MM.1S (cell line): Measurements from ENCODE around the gene ANKHD1.

ENCODE experiments used
- CTCF ChIP-seq: fragments of 300-600 bp; sonication (generic); IDR thresholded peaks from 2 replicates; pipeline ENCODE4 v1.5.1; 2016; ENCODE audit warnings: antibody characterized with exemption, low read length, mixed read lengths
- EZH2 ChIP-seq: fragments of 300-600 bp; sonication (generic); optimal IDR thresholded peaks from 2 replicates; pipeline ENCODE3; 2017; ENCODE audit warnings: low read depth, mild to moderate bottlenecking, antibody characterized with exemption, low read length, mixed read lengths
- EZH2phosphoT487 ChIP-seq: fragments of 300-600 bp; sonication (generic); IDR thresholded peaks from 2 replicates; pipeline ENCODE4 v1.6.1; 2018; ENCODE audit warnings: antibody characterized with exemption, low read length

GRCh38 chr5:140401362-140402257 lies at the start of gene ANKHD1:
- TF ChIP-seq CTCF, result no peak
- TF ChIP-seq EZH2, result no peak
- no peak for TF ChIP-seq EZH2phosphoT487
